ENCODE results near the gene WIPF2.
"Not testable (repeated sequence)": the region's sequence is repeated elsewhere in the genome, so short reads cannot be mapped to it uniquely, and the experiment has no call there.

The WIPF2 gene

DNA sequence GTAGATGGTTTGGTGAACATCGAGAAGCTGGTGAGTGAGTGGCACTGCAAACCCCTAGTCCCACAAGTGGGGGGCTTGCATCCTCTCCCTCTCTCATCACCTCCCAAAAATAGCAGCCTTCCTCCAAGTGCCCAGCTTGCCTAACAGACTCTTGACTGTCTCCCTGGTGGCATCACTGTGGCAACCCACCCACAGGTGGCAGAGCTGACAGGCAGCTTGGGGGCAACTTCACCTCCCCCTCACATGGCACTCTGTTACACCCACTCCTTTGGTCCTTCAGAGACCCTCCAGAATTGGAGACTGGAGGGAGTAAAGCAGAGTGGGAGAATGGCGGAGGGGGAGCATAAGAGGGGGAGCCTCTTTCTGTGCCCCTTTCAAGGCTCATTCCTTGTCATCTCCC, 26.1 kb upstream of the WIPF2 start:
- DNase-seq = no peak

DNA sequence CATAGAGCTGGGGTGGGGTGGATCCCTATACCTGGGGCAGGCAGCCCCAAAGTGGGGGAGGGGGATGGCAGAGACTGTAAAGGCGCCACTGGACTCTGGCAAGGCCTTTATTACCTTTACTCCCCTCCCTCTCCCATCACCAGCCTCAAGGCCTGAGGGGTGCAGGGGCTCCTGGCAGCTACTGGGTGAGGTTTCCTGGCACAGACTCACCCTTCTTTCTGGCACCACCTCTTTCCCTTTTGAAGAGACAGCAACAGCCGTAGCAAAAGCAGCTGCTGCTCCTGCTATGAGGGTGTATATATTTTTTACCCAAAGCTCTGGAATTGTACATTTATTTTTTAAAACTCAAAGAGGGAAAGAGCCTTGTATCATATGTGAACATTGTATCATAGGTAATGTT, 24.3 kb upstream of the WIPF2 start:
- no peak for DNase-seq

DNA sequence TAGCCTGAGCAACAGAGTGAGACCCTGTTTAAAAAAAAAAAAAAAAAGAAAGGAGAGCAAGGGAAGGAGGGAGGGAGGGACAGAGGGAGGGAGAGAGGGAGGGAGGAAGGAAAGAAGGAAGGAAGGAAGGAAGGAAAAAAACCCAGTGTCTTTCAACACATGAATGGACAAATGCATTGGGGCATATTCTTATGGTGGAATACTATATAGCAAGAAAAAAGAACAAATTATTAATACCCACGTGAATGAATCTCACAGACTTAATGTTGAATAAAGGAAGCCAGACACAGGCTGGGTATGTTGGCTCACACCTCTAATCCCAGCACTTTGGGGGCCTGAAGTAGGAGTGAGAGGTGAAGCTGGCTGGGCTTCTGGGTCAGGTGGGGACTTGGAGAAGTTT, 21.6 kb upstream of the WIPF2 start:
- no peak for DNase-seq

DNA sequence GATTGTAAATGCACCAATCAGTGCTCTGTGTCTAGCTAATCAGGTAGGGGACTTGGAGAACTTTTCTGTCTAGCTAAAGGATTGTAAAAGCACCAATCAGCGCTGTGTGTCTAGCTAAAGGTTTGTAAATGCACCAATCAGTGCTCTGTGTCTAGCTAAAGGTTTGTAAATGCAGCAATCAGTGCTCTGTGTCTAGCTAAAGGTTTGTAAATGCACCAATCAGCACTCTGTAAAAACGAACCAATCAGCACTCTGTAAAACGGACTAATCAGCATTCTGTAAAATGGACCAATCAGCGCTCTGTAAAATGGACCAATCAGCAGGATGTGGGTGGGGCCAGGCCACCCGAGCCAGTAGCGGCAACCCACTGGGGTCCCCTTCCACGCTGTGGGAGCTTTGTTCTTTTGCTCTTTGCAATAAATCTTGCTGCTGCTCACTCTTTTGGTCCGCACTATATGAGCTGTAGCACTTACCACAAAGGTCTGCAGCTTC, 21.1 kb upstream of the WIPF2 start:
- peak; percentile 27 for DNase-seq

DNA sequence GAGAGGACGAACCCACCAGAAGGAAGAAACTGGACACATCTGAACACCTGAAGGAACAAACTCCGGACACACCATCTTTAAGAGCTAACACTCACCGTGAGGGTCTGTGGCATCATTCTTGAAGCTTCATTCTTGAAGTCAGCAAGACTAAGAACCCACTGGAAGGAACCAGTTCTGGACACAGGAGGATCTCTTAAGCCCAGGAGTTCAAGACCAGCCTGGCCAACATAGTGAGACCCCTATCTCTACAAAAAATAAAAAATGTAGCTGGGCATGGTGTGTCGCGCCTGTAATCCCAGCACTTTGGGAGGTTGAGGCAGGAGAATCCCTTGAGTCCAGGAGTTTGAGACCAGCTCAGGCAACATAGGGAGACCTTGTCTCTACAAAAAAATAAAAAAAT, 20.5 kb upstream of the WIPF2 start:
- no peak for DNase-seq

DNA sequence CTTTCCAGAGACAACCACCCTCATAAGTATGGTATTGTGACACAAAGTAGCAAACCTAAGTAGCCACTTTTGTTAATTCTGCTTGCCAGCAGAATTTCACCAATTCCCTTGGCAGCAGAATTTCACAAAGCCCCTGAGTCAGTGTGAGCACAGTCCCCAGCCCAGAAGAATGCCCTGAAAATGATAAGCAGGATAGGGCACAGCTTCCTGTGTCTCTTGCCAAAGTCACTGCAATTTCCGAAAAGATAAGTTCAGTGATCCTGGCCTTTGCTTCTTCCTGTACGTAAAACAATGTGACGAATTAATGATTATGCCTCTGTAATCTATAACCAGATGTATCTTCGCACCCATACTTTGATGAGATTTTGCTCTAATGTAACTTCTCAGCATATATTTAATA, 16.0 kb upstream of the WIPF2 start:
- no peak for DNase-seq

DNA sequence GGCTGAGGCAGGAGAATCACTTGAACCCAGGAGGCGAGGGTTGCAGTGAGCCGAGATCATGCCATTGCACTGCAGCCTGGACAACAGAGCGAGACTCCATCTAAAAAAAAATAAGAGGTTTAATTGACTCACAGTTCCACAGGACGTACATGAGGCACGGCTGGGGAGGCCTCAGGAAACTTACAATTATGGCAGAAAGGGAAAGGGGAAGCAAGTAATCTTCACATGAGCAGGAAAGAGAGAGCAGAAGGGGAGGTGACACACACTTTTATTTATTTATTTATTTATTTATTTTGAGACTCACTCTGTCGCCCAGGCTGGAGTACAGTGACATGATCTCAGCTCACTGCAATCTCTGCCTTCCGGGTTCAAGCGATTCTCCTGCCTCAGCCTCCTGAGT, 12.9 kb upstream of the WIPF2 start:
- not testable (repeated sequence) for DNase-seq

DNA sequence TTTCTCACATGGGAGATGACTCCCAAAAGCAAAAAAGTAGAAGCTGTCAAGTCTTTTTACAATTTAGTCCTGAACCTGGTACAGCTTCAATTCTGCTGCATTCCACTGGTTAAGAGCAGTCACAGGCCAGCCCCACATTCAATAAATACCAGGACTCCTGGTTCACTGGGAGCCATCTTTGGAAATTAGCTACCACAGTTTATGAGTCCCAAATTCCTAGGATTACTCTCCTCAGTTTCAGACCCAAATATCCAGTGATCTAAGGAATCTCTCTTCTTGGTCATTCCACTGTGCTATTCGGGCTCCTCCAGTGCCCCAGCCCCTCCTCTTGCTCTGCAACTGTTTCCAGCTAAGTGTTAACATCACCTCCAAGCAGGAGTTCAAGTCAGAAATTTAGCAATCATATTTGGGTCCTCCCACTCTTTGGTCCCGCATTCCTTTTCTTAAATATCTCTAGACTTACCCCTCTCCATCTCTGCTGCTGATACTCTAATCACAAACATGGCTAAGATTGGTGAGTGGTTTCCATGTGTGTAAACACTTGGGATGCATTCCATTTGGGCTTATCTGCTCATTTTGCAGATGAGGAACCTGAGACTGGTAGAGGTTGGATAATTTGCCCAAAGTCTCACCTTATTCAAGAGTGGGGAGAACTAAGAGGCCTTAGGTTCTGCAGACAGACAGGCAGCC, 9.6 kb upstream of the WIPF2 start:
- no peak for DNase-seq

DNA sequence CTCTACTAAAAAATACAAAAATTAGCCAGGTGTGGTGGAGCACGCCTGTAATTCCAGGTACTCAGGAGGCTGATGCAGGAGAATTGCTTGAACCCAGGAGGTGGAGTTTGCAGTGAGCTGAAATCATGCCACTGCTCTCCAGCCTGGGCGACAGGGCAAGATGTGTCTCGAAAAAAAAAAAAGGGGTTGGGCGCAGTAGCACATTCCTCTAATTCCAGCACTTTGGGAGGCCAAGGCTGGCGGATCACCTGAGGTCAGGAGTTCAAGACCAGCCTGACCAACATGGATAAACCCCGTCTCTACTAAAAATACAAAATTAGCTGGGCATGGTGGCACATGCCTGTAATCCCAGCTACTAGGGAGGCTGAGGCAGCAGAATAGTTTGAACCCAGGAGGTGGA, 5.2 kb upstream of the WIPF2 start:
- not testable (repeated sequence) for DNase-seq

DNA sequence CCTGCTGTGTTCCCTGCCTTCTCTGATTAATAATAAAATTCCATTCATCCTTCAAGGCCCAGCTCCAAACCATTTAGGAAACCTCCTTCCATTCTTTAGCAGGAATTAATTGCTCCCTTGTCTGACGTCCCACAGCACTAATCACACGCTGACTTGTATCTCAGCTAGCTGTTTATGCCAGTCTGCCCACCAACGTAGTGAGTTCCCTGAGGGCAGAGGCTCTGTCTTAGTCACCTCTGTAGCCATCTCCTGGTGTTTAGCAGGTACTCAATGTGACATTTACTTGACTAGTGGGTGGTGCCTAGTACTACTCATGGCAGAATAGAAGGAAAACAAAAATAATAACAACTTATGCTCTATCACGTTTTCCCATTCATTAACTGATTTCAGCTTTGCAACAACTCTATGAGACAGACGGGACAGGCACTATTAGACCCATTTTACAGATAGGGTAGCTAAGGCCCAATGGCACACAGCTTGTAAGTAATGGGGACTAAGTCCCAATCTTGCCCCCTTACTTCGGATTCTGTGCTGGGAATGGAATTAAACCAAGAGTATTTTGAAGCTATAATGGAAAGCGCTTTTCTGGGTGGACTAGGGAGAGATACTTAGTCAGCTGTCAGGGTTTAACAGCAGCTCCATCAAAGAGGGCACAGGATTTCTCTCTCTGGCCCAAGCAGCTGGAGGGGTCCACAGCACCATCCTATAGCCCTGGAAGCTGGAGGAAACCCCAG, 931 bp upstream of the WIPF2 start:
- no peak for DNase-seq

DNA sequence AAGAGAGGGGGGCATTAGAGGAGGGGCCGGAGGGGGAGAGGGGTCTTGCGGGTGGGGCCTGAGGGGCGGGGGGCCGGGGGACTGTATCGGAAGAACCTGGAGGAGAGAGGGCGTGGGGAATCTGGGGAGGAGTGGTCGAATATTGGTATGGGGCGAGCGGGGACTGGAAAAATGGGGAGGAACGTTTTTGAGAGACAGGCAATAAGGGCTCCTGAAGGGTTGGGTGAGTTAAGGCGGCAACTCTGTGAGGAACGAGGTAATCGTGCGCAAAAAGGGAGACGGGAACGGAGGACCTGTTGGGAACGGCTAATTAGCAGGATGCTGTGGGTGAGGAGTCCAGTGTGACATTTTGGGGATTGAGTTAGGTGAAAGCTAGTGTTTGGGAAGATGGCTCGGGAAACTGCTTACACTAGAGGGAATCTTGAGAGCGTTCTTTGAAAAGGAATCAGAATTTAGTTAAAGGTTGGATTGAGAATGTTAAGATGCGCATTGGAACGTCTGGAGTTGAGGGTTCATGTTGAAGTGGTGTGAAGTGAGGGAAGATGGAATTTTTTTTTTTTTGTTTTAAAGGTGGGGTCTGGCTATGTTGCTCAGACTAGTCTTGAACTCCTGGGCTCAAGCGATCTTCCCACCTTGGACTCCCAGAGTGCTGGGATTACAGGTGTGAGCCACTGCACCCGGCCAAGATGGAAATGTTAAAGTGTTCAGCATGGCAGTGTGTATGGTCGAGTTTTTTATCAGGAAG, 662 bp downstream of the WIPF2 start:
- peak; percentile 24 for DNase-seq

DNA sequence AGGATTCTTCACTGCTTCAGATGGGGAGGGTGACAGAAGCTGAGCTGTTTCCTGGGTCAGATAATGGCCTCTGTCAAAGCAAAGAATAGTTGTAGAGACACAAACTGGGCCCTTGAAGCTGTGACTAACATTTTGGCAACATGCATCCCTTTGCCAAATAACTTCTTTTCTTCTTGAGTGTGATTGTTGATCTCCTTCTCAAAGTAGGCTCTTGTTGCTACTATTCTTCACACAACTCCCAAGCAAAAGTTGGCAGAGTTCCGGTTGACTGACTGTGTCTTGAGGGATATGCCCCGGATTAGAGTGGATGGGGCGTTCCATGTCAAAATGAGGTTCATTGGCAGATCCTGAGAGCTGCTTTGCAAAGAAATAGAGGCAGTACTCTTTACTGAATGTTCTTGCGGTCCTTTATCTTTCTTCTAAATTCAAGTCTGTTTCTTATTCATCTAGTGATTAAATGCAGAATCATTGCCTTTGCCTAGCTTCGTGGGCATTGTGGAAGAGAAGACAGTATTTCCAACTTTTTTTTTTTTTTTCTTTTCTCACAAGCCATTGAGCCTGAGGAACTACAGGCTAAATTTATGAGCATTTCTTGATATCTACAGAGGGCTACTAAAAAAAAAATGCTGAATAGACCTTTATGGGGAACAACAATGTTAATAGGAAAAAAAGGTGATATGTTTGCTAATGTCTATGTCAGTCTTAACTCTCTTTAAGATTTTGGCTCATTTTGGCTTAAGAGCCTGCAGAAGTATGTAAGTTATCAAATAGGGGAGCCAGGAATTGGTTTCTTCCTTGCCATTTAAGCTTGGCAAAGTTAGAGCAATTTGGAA, 5.8 kb downstream of the WIPF2 start:
- DNase-seq = no peak

DNA sequence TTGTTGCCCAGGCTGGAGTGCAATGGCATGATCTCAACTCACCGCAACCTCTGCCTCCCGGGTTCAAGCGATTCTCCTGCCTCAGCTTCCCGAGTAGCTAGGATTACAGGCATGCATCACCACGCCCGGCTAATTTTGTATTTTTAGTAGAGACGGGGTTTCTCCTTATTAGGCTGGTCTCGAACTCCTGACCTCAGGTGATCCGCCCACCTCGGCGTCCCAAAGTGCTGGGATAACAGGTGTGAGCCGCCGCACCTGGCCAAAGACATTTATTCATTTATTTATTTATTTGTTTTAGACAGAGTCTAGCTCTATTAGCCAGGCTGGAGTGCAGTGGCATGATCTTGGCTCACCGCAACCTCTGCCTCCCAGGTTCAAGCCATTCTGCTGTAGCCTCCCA, 10.0 kb downstream of the WIPF2 start:
- DNase-seq = not testable (repeated sequence)

DNA sequence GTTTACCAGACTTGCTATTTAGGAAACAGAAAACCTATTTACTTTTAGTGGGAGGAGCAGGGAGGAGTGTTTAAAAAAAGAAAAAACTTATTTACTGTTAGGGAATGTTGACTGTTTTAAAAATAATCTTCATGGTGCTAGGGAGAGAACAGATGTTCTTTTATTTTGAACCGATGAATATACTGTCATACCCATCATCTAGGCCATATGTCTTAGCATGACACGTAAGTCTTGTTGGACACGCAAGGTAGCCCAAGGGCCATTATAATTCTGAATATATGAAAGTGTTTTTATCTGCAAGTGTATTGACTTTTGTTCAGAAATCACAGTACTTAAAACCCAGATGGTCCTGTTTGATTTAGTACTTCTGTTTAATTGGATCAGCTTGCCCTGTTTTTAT, 11.6 kb downstream of the WIPF2 start:
- DNase-seq = no peak

DNA sequence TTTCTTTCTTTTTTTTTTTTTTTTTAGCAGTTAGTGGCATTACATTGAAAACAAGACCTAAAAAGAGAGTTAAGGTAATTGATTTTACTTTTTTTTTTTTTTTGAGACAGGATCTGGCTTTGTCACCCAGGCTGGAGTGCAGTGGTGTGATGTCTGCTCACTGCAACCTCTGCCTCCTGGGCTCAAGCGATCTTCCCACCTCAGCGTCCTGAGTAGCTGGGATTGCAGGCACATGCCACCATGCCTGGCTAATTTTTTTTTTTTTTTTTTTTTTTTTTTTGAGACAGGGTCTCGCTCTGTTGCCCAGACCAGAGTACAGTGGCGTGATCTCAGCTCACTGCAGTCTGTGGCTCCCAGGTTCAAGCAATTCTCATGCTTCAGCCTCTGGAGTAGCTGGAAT, 12.8 kb downstream of the WIPF2 start:
- not testable (repeated sequence) for DNase-seq

DNA sequence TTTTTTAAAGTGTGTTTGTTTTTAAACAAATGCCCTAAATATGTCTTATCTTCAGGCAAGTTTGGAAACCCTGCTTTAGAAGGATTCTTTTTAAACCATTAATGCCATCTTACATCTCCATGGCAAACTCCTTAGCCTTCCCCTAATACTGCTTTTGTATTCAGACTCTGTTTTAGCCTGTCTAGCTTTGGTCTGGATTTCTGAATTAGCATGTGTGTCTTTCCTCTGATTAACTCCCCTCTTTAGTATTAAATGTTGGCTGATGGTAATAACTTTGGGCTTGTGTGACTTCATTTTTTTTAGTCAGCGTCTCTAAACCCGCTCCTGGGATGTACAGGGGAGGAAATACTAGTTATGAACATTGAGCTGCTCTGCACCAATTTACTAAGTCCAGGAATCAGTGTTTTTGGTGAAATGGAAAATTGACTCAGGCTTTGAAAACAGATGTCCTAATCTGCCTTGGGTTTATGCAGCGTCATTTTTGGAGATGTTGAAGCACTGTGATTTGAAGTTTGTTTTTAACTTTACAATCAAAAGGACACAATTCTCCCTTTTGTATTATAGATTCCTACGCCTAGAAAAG, 22.2 kb downstream of the WIPF2 start:
- DNase-seq = no peak

DNA sequence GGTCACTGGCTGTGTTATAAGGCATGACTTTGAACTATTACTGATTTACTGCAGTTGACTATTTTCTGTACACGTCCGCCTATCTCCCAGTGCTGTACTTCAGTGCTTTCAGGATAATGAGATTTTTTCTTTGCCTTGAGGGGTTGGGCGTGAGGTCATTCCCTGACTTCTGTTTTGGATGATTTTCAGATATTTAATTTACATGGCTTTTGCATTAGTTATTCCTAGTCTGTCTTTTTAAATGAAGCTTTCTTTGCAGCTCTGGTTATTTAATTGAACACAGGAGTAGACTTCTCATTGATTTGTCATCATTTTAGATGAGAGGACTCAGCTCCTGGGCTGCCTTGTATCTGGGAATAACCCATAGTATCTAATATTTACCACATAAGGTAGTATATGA, 23.7 kb downstream of the WIPF2 start:
- DNase-seq = no peak

DNA sequence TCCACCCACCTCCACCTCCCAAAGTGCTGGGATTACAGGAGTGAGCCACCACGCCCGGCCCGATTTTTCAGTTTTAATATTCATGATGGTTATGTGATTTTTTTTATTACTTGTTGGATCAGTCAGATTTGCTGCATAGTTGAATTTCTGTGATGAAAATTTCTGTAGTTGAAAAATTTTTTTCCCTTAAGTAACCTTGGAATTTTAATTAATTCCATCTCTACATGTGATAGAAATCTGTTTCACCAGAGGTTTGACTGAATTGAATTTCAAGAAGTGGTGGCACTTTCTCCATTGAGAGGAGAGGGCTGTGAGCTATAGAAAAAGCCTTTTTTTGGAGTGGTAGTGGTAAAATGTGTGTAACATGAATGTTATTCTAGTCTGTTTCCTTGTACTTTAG, 24.7 kb downstream of the WIPF2 start:
- DNase-seq = no peak

DNA sequence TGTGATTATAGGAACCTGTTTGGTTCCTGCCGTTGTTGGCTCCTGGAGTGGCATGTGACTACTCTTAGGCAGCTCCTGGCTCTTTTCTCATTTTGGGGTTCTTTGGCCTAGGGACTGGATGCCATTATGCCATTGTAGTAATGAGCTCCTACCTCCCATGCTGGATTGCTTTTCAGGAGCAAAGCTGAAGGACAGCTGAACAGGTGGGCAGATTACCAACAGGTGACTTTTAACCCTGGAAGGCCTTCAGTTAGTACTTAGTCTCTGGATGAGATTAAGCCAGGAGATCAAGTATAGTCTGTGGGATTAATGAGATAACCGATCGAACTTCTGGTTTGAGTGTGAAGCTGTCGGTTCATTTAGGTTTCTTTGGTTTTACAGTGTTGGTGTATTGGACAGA, 25.2 kb downstream of the WIPF2 start:
- no peak for DNase-seq

DNA sequence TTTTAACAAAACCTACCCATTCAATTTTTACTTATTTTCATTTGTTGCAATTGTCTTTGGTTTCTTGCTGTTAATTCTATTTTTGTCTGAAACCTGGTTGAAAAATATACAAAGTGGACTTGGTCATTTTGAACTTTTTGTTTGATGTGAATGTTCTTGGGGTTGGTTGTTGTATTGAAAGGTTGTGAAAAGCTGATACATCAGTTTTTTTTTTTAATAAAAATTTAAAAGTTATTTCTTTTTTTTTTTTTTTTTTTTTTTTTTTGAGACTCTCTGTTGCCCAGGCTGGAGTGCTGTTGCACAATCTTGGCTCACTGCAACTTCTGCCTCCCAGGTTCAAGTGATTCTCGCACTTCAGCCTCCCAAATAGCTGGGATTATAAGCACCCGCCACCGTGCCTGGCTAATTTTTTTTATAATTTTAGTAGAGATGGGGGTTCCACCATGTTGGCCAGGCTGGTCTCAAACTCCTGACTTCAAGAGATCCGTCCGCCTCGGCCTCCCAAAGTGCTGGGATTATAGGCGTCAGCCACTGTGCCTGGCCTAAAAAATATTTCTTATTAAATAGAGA, 28.9 kb downstream of the WIPF2 start:
- no peak for DNase-seq

DNA sequence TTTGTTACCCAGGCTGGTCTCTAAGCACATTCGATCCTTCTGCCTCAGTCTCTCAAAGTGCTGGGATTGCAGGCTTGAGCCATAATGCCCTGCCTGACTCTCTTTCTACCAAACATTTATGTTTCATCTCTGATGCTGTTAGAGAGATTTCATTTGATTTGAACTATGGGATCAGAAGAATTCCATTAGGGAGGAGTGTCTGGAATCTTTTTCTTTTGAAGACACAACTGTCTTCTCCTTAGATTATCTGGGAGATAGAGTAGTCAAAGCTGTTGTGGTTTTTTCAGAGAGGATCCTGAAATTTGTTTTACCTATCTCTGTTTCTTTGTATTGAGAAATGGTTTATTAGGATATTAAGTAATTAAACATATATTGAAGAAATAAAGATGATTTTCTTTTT, 29.4 kb downstream of the WIPF2 start:
- no peak for DNase-seq

DNA sequence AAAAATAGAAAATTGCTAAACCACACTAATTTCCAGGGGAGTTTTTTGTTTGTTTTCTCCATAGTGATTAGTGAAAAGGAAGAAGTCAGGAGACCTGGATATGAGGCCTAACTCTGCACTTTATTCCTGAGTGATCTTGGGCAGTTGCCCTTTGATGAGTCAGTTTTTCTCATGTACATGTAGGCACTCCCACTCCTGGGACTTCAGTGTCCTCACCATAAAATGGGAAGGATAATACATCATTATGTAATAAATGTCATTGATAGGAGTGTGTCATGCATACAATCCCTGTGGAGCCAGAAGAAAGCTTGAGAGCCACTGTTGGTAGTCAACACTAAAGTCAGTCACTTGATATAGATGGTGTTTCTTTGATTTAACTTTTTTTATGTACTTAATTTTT, 32.5 kb downstream of the WIPF2 start:
- no peak for DNase-seq

Measured in activated naive CD4-positive, alpha-beta T cell treated with anti-CD3 and anti-CD28 coated beads, Interleukin-2, amount 50 U/mL, for 16 hours (primary cell).